ENCODE measurements around the gene CISD3.
A peak's percentile ranks its signal among the peaks of the same experiment; 100 is the strongest.

The CISD3 gene

GRCh38 chr17:38705523-38705802, 24.7 kb upstream of the CISD3 start:
- no peak overlapping the region for H3K23ac ChIP-seq (ENCODE audit: low read length in 2 of 2)
- H2BK120ac ChIP-seq (ENCODE audit: low read depth, low read length), result peak overlapping the region; percentile 75
- peaks cover 56% of the 10 kb centered on the region for H3K4me1 ChIP-seq (ENCODE audit: control insufficient read depth, insufficient read depth, low read depth, low read length)
- peaks cover 17 to 30% of the 10 kb centered on the region in 2 experiments for H3K36me3 ChIP-seq (ENCODE audit: control insufficient read depth in 1 of 2, insufficient read depth in 2 of 2, low read depth in 1 of 2, low read length in 2 of 2)
- no peak overlapping the region for H2AFZ ChIP-seq (ENCODE audit: low read depth, low read length)
- WGBS, result 0% methylated on average over 15 of the region's 32 CpGs
- no peaks in the 10 kb centered on the region for H3K27me3 ChIP-seq (ENCODE audit: control insufficient read depth in 1 of 2, insufficient read depth in 1 of 2, low read length in 2 of 2)
- H3K27ac ChIP-seq (ENCODE audit: low read length, poor library complexity, severe bottlenecking), result no peak overlapping the region
- H3K4ac ChIP-seq (ENCODE audit: low read depth in 1 of 2, low read length in 2 of 2), result peak overlapping the region in 1 of 2 experiments; percentile 53
- H3K18ac ChIP-seq (ENCODE audit: low read depth in 1 of 2, low read length in 2 of 2), result peak overlapping the region in 1 of 2 experiments; percentile 83
- no peak overlapping the region for H2AK5ac ChIP-seq (ENCODE audit: low read length, severe bottlenecking)
- H4K91ac ChIP-seq (ENCODE audit: low read length), result no peak overlapping the region
- peak overlapping the region; percentile 78 to 91 for H3K4me3 ChIP-seq (ENCODE audit: insufficient read depth in 1 of 2, low read depth in 1 of 2, low read length in 2 of 2)
- no peak overlapping the region for H2BK12ac ChIP-seq (ENCODE audit: low read length in 2 of 2)
- no peak overlapping the region for H2BK5ac ChIP-seq (ENCODE audit: low read depth, low read length, poor library complexity, severe bottlenecking)
- H4K8ac ChIP-seq (ENCODE audit: low read length), result no peak overlapping the region
- no peaks in the 10 kb centered on the region for H3K9me3 ChIP-seq (ENCODE audit: control insufficient read depth, low read length)
- no peak overlapping the region for H3K14ac ChIP-seq (ENCODE audit: low read length in 2 of 2)
- H3K79me1 ChIP-seq (replicated peaks; ENCODE audit: low read length, poor library complexity, severe bottlenecking), result peaks cover 28% of the 10 kb centered on the region
- H2BK15ac ChIP-seq (ENCODE audit: low read depth, poor library complexity, severe bottlenecking), result peak overlapping the region; percentile 97
- peak overlapping the region; percentile 81 for H3K9ac ChIP-seq (ENCODE audit: low read length)
- DNase-seq, result no peak
- H3K4me2 ChIP-seq (ENCODE audit: low read length, poor library complexity, severe bottlenecking), result peak overlapping the region; percentile 95

- Histone ChIP-seq H2AFZ (ENCODE audit: low read depth, low read length) (no peak overlapping the region), H3K36me3 (ENCODE audit: control insufficient read depth in 1 of 2, insufficient read depth in 2 of 2, low read depth in 1 of 2, low read length in 2 of 2) (peaks cover 17 to 35% of the 10 kb centered on the region in 2 experiments), H3K27me3 (ENCODE audit: control insufficient read depth in 1 of 2, insufficient read depth in 1 of 2, low read length in 2 of 2) (no peaks in the 10 kb centered on the region), H2BK12ac (ENCODE audit: low read length in 2 of 2) (peak overlapping the region; percentile 7 to 45), H2BK120ac (ENCODE audit: low read depth, low read length) (peak overlapping the region; percentile 75), H3K9me3 (ENCODE audit: control insufficient read depth, low read length) (no peaks in the 10 kb centered on the region), H2AK5ac (ENCODE audit: low read length, severe bottlenecking) (no peak overlapping the region), H2BK15ac (ENCODE audit: low read depth, poor library complexity, severe bottlenecking) (peak overlapping the region; percentile 97), H4K8ac (ENCODE audit: low read length) (no peak overlapping the region), H3K14ac (ENCODE audit: low read length in 2 of 2) (no peak overlapping the region), H3K4ac (ENCODE audit: low read depth in 1 of 2, low read length in 2 of 2) (peak overlapping the region in 1 of 2 experiments; percentile 53), H3K23ac (ENCODE audit: low read length in 2 of 2) (peak overlapping the region in 1 of 2 experiments; percentile 19), H3K27ac (ENCODE audit: low read length, poor library complexity, severe bottlenecking) (no peak overlapping the region), H3K79me1 (replicated peaks; ENCODE audit: low read length, poor library complexity, severe bottlenecking) (peaks cover 28% of the 10 kb centered on the region), H3K9ac (ENCODE audit: low read length) (peak overlapping the region; percentile 81), H2BK5ac (ENCODE audit: low read depth, low read length, poor library complexity, severe bottlenecking) (no peak overlapping the region), H3K4me3 (ENCODE audit: insufficient read depth in 1 of 2, low read depth in 1 of 2, low read length in 2 of 2) (peak overlapping the region; percentile 78 to 91), H3K4me1 (ENCODE audit: control insufficient read depth, insufficient read depth, low read depth, low read length) (peaks cover 56% of the 10 kb centered on the region), H3K18ac (ENCODE audit: low read depth in 1 of 2, low read length in 2 of 2) (peak overlapping the region; percentile 52 to 69), H4K91ac (ENCODE audit: low read length) (no peak overlapping the region), H3K4me2 (ENCODE audit: low read length, poor library complexity, severe bottlenecking) (peak overlapping the region; percentile 95)
- 1% methylated on average over 25 of the region's 38 CpGs for WGBS
- peak; percentile 36 for DNase-seq
Observed at GRCh38 chr17:38705803-38706504, 24.2 kb upstream of the CISD3 start.

- peak overlapping the region; percentile 95 for H3K4me2 ChIP-seq (ENCODE audit: low read length, poor library complexity, severe bottlenecking)
- peak overlapping the region; percentile 78 to 91 for H3K4me3 ChIP-seq (ENCODE audit: insufficient read depth in 1 of 2, low read depth in 1 of 2, low read length in 2 of 2)
- no peak overlapping the region for H3K4ac ChIP-seq (ENCODE audit: low read depth in 1 of 2, low read length in 2 of 2)
- H3K36me3 ChIP-seq (ENCODE audit: control insufficient read depth in 1 of 2, insufficient read depth in 2 of 2, low read depth in 1 of 2, low read length in 2 of 2), result peaks cover 23 to 40% of the 10 kb centered on the region in 2 experiments
- H4K8ac ChIP-seq (ENCODE audit: low read length), result no peak overlapping the region
- peak; percentile 27 for DNase-seq
- no peak overlapping the region for H3K18ac ChIP-seq (ENCODE audit: low read depth in 1 of 2, low read length in 2 of 2)
- peak overlapping the region in 1 of 2 experiments; percentile 71 for H3K23ac ChIP-seq (ENCODE audit: low read length in 2 of 2)
- no peak overlapping the region for H2BK120ac ChIP-seq (ENCODE audit: low read depth, low read length)
- H2BK12ac ChIP-seq (ENCODE audit: low read length in 2 of 2), result peak overlapping the region in 1 of 2 experiments; percentile 45
- 14% methylated on average over 17 of the region's 20 CpGs for WGBS
- no peak overlapping the region for H2BK5ac ChIP-seq (ENCODE audit: low read depth, low read length, poor library complexity, severe bottlenecking)
- H2BK15ac ChIP-seq (ENCODE audit: low read depth, poor library complexity, severe bottlenecking), result no peak overlapping the region
- H3K79me1 ChIP-seq (replicated peaks; ENCODE audit: low read length, poor library complexity, severe bottlenecking), result peaks cover 31% of the 10 kb centered on the region
- no peak overlapping the region for H2AFZ ChIP-seq (ENCODE audit: low read depth, low read length)
- H3K14ac ChIP-seq (ENCODE audit: low read length in 2 of 2), result no peak overlapping the region
- peak overlapping the region; percentile 81 for H3K9ac ChIP-seq (ENCODE audit: low read length)
- no peaks in the 10 kb centered on the region for H3K9me3 ChIP-seq (ENCODE audit: control insufficient read depth, low read length)
- H3K27me3 ChIP-seq (ENCODE audit: control insufficient read depth in 1 of 2, insufficient read depth in 1 of 2, low read length in 2 of 2), result no peaks in the 10 kb centered on the region
- H3K4me1 ChIP-seq (ENCODE audit: control insufficient read depth, insufficient read depth, low read depth, low read length), result peaks cover 58% of the 10 kb centered on the region
- H2AK5ac ChIP-seq (ENCODE audit: low read length, severe bottlenecking), result no peak overlapping the region
- H3K27ac ChIP-seq (ENCODE audit: low read length, poor library complexity, severe bottlenecking), result no peak overlapping the region
- H4K91ac ChIP-seq (ENCODE audit: low read length), result no peak overlapping the region
Observed at GRCh38 chr17:38706505-38707216, 23.5 kb upstream of the CISD3 start.

- Histone ChIP-seq H3K36me3 (ENCODE audit: control insufficient read depth in 1 of 2, insufficient read depth in 2 of 2, low read depth in 1 of 2, low read length in 2 of 2) (peaks cover 34 to 52% of the 10 kb centered on the region in 2 experiments), H3K79me1 (replicated peaks; ENCODE audit: low read length, poor library complexity, severe bottlenecking) (peaks cover 38% of the 10 kb centered on the region), H3K4me1 (ENCODE audit: control insufficient read depth, insufficient read depth, low read depth, low read length) (peaks cover 56% of the 10 kb centered on the region), H2BK15ac (ENCODE audit: low read depth, poor library complexity, severe bottlenecking) (no peak overlapping the region), H3K9me3 (ENCODE audit: control insufficient read depth, low read length) (no peaks in the 10 kb centered on the region), H3K4ac (ENCODE audit: low read depth in 1 of 2, low read length in 2 of 2) (no peak overlapping the region), H3K18ac (ENCODE audit: low read depth in 1 of 2, low read length in 2 of 2) (no peak overlapping the region), H2BK12ac (ENCODE audit: low read length in 2 of 2) (no peak overlapping the region), H4K8ac (ENCODE audit: low read length) (no peak overlapping the region), H2AFZ (ENCODE audit: low read depth, low read length) (no peak overlapping the region), H3K4me3 (ENCODE audit: insufficient read depth in 1 of 2, low read depth in 1 of 2, low read length in 2 of 2) (no peak overlapping the region), H4K91ac (ENCODE audit: low read length) (no peak overlapping the region), H2BK120ac (ENCODE audit: low read depth, low read length) (no peak overlapping the region), H3K27me3 (ENCODE audit: control insufficient read depth in 1 of 2, insufficient read depth in 1 of 2, low read length in 2 of 2) (no peaks in the 10 kb centered on the region), H2AK5ac (ENCODE audit: low read length, severe bottlenecking) (no peak overlapping the region), H3K14ac (ENCODE audit: low read length in 2 of 2) (no peak overlapping the region), H2BK5ac (ENCODE audit: low read depth, low read length, poor library complexity, severe bottlenecking) (no peak overlapping the region), H3K9ac (ENCODE audit: low read length) (no peak overlapping the region), H3K27ac (ENCODE audit: low read length, poor library complexity, severe bottlenecking) (no peak overlapping the region), H3K23ac (ENCODE audit: low read length in 2 of 2) (no peak overlapping the region), H3K4me2 (ENCODE audit: low read length, poor library complexity, severe bottlenecking) (no peak overlapping the region)
- DNase-seq, result no peak
- 87% methylated on average over 20 of the region's 21 CpGs for WGBS
Observed at GRCh38 chr17:38707678-38708351, 22.3 kb upstream of the CISD3 start.
